Pancreas (tissue), 10 donors: Measurements from ENCODE around the gene MGAT5B. TPM values are rescaled to one million over a fixed set of nuclear protein-coding genes. Genes with fewer than 3 reads are reported as not detected.

Source experiments
- ATAC-seq, 4 donors: fragments of 200-7000 bp; cut with Tn5 transposase; one replicate each; pipeline versions ENCODE4 v1.8.0 to v1.9.1; 2020; ENCODE audit warnings: mild to moderate bottlenecking in 4 of 4, moderate library complexity in 4 of 4
- DNase-seq, 6 donors: peaks; one replicate each; pipeline ENCODE4 v3.0.0-alpha.2; 2020
- FAIRE-seq: peaks from 2 replicates; lab custom pipeline; 2012; peaks lifted over from hg19 to GRCh38; lab: Jason Lieb, UNC
- H3K27ac ChIP-seq, 4 donors: fragments of 200-600 bp; sonication (generic); 1 replicate in 3 of 4; 2 replicates in 1 of 4; pipeline versions ENCODE4 v1.5.0 to v1.8.0; 2020
- H3K27me3 ChIP-seq, 4 donors: fragments of 200-600 bp; one replicate each; pipeline ENCODE4 v1.8.0; 2021
- H3K36me3 ChIP-seq, 3 donors: fragments of 200-600 bp; sonication (generic) in 1 of 3; one replicate each; pipeline versions ENCODE4 v1.5.0 to v1.8.0; 2020 to 2021
- H3K4me1 ChIP-seq, 3 donors: fragments of 200-600 bp; one replicate each; pipeline ENCODE4 v1.8.0; 2021
- H3K4me3 ChIP-seq, 4 donors: fragments of 200-600 bp; sonication (generic) in 2 of 4; one replicate each; pipeline versions ENCODE4 v1.5.0 to v1.8.0; 2020 to 2021
- H3K9me3 ChIP-seq, 4 donors: fragments of 200-600 bp; one replicate each; pipeline ENCODE4 v1.8.0; 2021
- CTCF ChIP-seq, 4 donors: fragments of 200-600 bp; sonication (generic) in 3 of 4; IDR thresholded peaks; one replicate each; pipeline versions ENCODE4 v1.5.0 to v1.8.0; 2021; ENCODE audit warnings: antibody characterized with exemption in 4 of 4
- WGBS, 2 donors: extraction: QIAGEN DNeasy Blood & Tissue Kit; methylation state at CpG; one replicate each; pipeline ENCODE4 v1.1.7; 2013; 5-methylcytosine and 5-hydroxymethylcytosine counted together
- intact Hi-C, 3 donors: fragments of 100-400 bp; cut with DNase I; formaldehyde crosslinking; loops; one replicate each; pipeline versions ENCODE4 v1.11.1 to v1.14.2; 2022
- polyA plus RNA-seq, 2 donors: library from polyadenylated mRNA; stranded (reverse); fragments of 200-250 nt; gene quantifications; one replicate each; pipeline ENCODE4 v1.2.3, GENCODE V29; 2013
- total RNA-seq, 6 donors: library from RNA; stranded (reverse); fragmentation: NEBNext Ultra II Directional in 4 of 6; extraction: Animal tissue kit (Norgen Biotek cat#: 25700) in 4 of 6; gene quantifications; one replicate each; pipeline versions ENCODE4 v1.2.1 to v1.2.4, GENCODE V29; 2021 to 2023
- donor health status: healthy with polysubstance abuse.
- donor health status: DM: no; HTN: no; CAD: no; lungs with moderate emphysema.
- donor health status: DM: no; HTN: no; CAD: no.
- donor health status: control.
- donor health status: control.
- donor health status: Bipolar disorder and iron deficiency.
- donor health status: DM: yes; HTN: yes; CAD: no.
- donor health status: DM: no; HTN: no; CAD: no.
- donor health status: DM: no; HTN: no; CAD: no.
- donor health status: DM: yes; HTN: yes; CAD: no.

The MGAT5B gene
- total and polyA plus RNA-seq, 8 donors = 0.21 to 1.2 (median 0.25) TPM; not detected in 1

- 75 to 83% methylated on average over 4 of the region's 4 CpGs for WGBS, 2 donors
- Histone ChIP-seq H3K9me3 (no peaks in the 10 kb centered on the region), H3K4me1 (peaks cover 0 to 11% (median 11%) of the 10 kb centered on the region in 3 donors), H3K27ac (no peak overlapping the region), H3K4me3 (no peak overlapping the region), H3K27me3 (peaks cover 0 to 10% (median 3%) of the 10 kb centered on the region in 4 donors), H3K36me3 (no peaks in the 10 kb centered on the region)
- ATAC-seq (no peak), FAIRE-seq (no peak), DNase-seq (no peak)
- intact Hi-C loops = no loop called here
- TF ChIP-seq CTCF (IDR thresholded peaks at IDR 0.05) = no peak
Observed at GRCh38 chr17:76966016-76966415, 97.8 kb downstream of the MGAT5B start.

- no peak for DNase-seq
Observed at GRCh38 chr17:76966486-76967181, 98.4 kb downstream of the MGAT5B start.

GRCh38 chr17:76967762-76968161 lies 99.6 kb downstream of the MGAT5B start:
- ATAC-seq (no peak), DNase-seq (no peak), FAIRE-seq (no peak)
- H3K36me3 ChIP-seq = no peaks in the 10 kb centered on the region
- WGBS, 2 donors = 91 to 93% methylated on average over 4 of the region's 4 CpGs
- no peak for TF ChIP-seq CTCF (IDR thresholded peaks at IDR 0.05)
- H3K27me3 ChIP-seq = peaks cover 0 to 10% (median 3%) of the 10 kb centered on the region in 4 donors
- no peak overlapping the region for H3K27ac ChIP-seq
- intact Hi-C loops = no loop called here
- peaks cover 0 to 11% (median 11%) of the 10 kb centered on the region in 3 donors for H3K4me1 ChIP-seq
- H3K9me3 ChIP-seq = no peaks in the 10 kb centered on the region
- H3K4me3 ChIP-seq = no peak overlapping the region

More at GRCh38 chr17:76966486-76967181, 98.4 kb downstream of the MGAT5B start:
- Histone ChIP-seq H3K9me3 (no peaks in the 10 kb centered on the region), H3K27me3 (peaks cover 0 to 10% (median 3%) of the 10 kb centered on the region in 4 donors), H3K36me3 (no peaks in the 10 kb centered on the region), H3K27ac (no peak overlapping the region), H3K4me3 (no peak overlapping the region), H3K4me1 (peaks cover 0 to 11% (median 11%) of the 10 kb centered on the region in 3 donors)
- ATAC-seq (no peak), FAIRE-seq (no peak)
- intact Hi-C loops = no loop called here
- TF ChIP-seq CTCF (IDR thresholded peaks at IDR 0.05) = no peak
- 60 to 71% methylated on average over 9 of the region's 9 CpGs for WGBS, 2 donors

- WGBS, 2 donors = 5% methylated on average over 44 to 45 of the region's 45 CpGs
- Histone ChIP-seq H3K4me3 (peak overlapping the region in 2 of 4 donors; percentile 20 to 37), H3K27ac (no peak overlapping the region), H3K9me3 (no peaks in the 10 kb centered on the region), H3K4me1 (peaks cover 0 to 11% (median 11%) of the 10 kb centered on the region in 3 donors), H3K27me3 (peaks cover 0 to 10% (median 3%) of the 10 kb centered on the region in 4 donors), H3K36me3 (no peaks in the 10 kb centered on the region)
- ATAC-seq = peak; percentile 43 to 82 (median 75)
- peak in 3 of 6 donors; percentile 27 to 67 (median 48) for DNase-seq
- intact Hi-C loops = no loop called here
- TF ChIP-seq CTCF (IDR thresholded peaks at IDR 0.05) = no peak
- FAIRE-seq = no peak
Observed at GRCh38 chr17:76968707-76969597, 100.7 kb downstream of the MGAT5B start.
